DMS153 (cell line): ENCODE measurements around the gene ATP8B3.
"Not testable (repeated sequence)": the region's sequence is repeated elsewhere in the genome, so short reads cannot be mapped to it uniquely, and the experiment has no call there.

Experiments
- DNase-seq: peaks from one replicate; lab custom pipeline; 2025; lab: John Stamatoyannopoulos, UW

The ATP8B3 gene

DNA sequence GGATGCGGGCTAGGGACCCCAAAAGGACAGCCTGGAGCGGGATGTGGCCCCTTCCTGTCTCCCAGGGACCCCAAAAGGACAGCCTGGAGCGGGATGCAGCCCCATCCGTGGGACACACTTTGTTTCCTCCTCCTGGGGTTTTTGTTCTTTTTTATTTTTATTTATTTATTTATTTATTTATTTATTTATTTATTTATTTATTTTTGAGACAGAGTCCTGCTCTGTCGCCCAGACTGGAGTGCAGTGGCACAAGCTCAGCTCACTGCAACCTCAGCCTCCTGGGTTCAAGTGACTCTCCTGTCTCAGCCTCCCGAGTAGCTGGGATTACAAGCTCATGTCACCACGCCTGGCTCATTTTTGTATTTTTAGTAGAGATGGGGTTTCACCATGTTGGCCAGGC, 14.8 kb downstream of the ATP8B3 start:
- DNase-seq, result not testable (repeated sequence)

- DNase-seq, result no peak
Measured at GRCh38 chr19:1796395-1797142, 15.5 kb downstream of the ATP8B3 start.

- DNase-seq, result no peak
Measured at GRCh38 chr19:1794424-1795172, 17.5 kb downstream of the ATP8B3 start.

DNA sequence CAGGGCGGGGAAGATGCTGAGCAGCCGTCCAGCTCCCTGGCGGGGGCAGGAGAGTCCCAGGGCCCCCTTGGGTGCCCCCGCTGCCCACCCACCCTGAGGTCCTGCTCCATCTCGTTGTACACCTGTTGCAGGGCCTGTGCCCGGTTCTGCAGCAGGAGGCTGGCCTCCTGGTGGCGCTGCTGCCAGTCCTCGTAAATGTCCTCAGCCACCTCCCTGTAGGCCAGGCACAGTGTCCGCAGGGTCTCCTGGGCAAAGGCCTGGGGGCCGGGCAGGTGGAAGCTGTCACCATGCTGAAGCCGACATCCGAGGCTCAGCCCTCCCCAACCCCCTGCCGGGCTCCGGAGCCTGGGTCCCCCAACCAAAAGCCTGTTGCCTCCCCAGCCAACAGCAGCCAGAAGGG, 20.2 kb downstream of the ATP8B3 start:
- DNase-seq, result no peak

- DNase-seq, result no peak
Measured at GRCh38 chr19:1790054-1790792, 21.9 kb downstream of the ATP8B3 start.

DNA sequence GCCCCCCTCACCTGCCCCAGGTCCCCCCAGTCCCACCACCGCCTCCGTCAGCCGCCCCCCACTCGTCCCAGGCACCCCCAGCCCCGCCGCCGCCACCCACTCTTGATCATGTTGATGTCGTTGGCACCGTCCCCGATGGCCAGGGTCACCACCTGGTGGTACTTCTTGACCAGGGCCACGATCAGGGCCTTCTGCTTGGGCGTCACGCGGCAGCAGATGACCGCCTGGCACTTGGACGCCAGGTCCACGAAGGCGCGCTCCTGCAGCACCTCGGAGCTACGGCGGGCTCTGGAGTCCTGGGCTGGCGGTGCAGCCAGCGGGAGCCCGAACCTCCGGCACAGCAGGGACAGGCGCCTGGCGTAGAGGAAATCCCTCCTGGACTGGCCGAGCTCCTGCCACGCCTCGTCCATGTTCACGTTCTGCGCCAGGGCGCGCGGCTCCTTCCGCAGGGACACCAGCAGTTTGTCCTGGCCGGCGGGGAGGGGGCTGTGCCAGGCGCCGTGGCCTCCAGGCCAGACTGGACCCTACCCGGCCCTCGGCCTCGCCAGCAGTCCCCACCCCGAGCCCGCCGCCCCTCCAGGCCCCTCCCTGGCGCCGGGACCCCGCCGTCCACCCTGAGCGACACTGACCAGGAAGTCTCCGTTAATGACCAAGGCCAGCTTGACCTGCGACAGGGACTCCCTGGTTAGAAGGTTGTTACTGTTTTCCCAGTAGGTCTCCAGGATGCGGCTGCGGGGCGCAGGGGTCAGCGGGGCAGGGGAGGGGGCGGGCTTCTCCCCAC, 22.6 kb downstream of the ATP8B3 start:
- no peak for DNase-seq

DNA sequence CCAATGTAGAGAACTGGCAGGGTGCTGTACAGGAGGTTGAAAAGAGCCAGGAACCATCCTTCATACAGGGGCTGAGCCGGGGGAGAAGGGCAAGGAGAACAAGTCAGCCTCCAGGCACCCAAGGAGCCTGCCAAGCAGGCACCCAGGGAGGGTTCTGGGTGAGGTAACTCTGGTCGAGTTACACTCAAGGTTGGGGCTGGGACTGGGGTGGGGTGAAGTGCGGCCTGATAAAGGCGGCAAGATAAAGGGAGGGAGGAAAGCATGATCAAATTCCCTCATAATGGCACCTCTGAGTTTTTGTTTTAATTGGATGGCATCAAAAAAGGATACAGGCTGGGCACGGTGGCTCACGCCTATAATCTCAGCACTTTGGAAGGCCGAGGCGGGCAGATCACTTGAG, 25.0 kb downstream of the ATP8B3 start:
- no peak for DNase-seq

DNA sequence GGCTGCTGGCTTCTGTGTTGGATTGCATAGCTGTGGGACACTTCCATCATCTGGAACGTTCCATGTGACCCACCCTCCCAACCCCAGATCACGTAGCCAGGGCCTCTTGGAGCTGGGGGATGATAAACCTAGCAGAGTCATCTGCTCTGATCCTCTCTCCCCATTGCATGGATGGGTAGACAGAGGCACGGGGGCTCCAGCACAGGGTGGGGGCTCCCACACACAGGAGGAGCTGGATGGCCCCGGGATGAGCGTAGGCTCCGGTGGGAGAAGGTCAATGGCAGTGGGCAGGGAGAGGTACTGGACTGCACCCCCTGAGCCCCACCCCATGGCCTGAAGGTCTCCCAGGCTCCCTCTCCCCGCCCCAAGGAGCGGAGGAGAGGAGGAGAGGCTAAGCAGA, 25.4 kb downstream of the ATP8B3 start:
- DNase-seq, result no peak

GRCh38 chr19:1785310-1785709, 26.8 kb downstream of the ATP8B3 start:
- DNase-seq, result no peak

- DNase-seq, result no peak
Measured at GRCh38 chr19:1783874-1784273, 28.2 kb downstream of the ATP8B3 start.

DNA sequence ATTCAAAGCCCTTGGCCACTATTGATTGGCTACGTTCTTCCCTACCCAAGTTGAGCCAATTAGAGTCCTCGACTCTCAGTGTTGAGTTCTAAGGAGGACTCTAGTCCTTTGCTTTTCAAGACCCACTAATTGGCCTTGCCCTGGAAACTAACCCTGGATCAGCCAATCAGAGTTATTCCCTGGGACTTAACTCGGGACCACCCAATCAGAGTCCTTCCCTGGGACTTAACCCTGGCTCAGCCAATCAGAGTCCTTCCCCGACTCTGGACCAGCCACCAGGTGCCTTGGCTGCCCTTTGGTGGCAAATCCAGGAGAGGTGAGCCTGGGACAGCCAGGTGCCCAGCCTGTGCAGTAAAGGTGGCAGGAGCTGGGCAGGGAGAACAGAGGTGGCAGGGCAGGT, 28.7 kb downstream of the ATP8B3 start:
- no peak for DNase-seq

DNA sequence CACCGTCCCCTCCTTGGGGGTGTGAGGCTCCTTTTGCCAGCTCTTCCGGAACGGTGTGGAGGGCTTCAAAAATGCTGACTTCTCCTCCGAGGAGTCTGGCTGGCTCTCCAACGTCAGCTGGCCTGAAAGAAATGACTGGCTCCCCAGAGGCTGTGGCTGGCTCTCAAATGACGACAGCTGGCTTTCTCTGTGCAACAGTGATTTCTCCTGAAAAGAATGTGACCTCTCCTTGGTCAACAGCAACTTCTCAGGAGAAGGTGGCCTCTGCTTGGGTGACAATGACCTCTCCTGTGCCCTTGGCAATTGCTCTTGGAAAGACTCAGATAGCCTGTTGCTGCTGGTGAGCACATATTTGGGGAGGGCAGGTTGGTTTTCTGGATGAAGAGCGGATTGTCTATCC, 29.6 kb downstream of the ATP8B3 start:
- no peak for DNase-seq

- no peak for DNase-seq
Measured at GRCh38 chr19:1780272-1780958, 31.7 kb downstream of the ATP8B3 start.

DNA sequence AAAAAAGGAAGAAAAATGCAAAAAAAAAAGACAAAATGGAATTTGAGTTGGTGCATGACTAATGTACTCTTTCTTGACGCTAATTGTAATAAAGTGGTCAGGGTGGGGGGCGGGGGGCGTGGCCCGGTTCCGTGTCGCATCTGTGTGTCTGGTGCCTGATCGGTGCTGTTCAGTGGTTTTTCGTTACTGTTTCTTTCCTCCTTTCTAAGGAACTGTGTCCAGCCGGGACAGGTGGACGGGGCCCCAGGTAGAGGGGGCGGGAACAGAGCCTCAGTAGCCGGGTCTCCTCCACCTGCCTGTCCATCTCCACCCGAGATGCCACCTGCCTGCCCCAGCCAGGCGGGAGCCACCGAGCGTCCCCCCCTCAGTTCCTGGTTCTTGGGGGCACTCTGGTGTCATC, 32.5 kb downstream of the ATP8B3 start:
- no peak for DNase-seq

DNA sequence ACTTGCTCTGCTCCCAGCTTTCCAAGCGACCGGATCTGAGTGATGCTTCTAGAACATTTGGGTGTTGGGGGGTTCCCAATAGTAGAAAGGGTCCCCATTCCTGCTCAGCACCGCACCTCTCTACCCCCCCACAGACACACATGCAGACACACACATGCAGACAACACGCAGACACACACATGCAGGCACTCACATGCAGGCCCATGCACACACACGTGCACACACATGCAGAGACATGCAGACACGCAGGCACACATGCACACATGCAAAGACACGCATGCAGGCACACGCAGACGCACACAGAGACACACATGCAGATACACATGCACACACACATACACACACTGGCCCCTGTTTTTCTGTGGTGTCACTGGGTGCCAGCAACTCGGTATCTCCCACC, 34.9 kb downstream of the ATP8B3 start:
- no peak for DNase-seq

DNA sequence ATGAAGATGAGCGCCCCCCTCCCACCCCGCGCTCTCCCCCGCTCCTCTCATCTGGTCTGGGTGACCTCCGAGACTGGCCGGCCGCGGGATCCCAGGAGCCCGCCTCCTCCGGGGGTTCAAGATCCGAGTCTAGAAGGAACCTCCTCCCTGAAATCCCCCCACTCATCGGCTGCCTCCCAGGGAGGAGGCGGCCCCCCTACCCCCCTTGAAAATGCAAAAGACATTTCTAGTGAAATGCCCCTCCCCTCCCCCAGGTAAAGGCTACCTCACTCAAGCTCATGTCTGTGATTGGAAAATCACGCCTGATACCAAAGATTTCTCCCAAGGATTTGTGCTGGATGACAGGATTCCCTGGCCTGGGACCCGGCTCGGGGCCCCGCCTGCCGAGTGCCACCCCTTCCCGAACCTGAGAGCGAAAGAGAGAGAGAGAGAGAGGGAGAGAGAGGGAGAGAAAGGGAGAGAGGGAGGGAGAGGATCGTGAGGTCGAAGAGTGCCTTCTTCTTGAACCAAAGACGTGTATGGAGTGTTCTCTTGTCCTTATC, 35.4 kb downstream of the ATP8B3 start:
- no peak for DNase-seq

DNA sequence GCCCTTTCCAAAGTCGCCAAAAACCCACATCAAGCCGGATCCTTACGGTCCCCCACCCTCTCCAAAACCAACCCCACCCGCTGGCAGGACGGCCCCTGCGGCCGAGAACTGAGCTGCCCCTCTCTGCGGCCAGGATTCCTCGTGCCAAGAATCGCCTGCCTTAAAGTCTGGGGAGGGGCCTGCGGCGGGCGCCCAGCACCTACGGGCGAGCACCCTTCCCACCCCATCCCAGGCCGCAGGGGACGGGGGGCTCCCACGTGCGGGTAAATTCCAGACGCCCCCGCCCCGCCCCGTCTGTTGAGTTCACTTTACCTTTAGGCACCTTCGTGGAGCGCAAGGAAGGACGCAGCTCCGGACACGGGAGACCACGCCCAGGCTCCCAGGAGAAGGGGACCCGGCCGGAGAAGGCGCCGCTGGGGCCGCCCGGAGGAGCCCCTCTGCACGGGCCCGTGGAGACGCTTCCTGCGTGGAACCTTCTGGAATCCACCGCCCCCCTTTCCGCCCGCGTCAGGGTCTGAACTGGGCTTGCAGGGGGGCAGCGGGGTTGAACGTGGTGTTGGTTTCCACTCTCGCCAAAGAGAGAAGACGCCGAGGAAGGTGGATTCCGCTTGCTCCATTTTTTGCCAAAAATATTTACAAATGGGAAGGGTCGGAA, 36.0 kb downstream of the ATP8B3 start:
- no peak for DNase-seq

- DNase-seq, result no peak
Measured at GRCh38 chr19:1774989-1775772, 36.9 kb downstream of the ATP8B3 start.

- DNase-seq, result no peak
Measured at GRCh38 chr19:1773184-1773583, 38.9 kb downstream of the ATP8B3 start.
